ENCODE results near the gene CBFA2T2.
"Not testable (repeated sequence)": the region's sequence is repeated elsewhere in the genome, so short reads cannot be mapped to it uniquely, and the experiment has no call there.

Gene CBFA2T2

GRCh38 chr20:33477386-33478234 is 12.3 kb upstream of the CBFA2T2 start:
- POLR2A ChIA-PET = no interaction called here
- no peak for DNase-seq (ENCODE audit: extremely low spot score)
- CTCF ChIA-PET = no interaction called here
- TF ChIP-seq CTCF (IDR thresholded peaks at IDR 0.05; ENCODE audit: control extremely low read depth, extremely low read depth, low read depth, missing control alignments) = no peak

- no peak for DNase-seq (ENCODE audit: extremely low spot score)
- TF ChIP-seq CTCF (IDR thresholded peaks at IDR 0.05; ENCODE audit: control extremely low read depth, extremely low read depth, low read depth, missing control alignments) = no peak
- ChIA-PET POLR2A (no interaction called here), CTCF (interaction anchor here (1.5 kb wide), 1 partner anchor 11 kb away, joined by 5 read pairs; no protein-coding TSS in a partner anchor)
Measured at GRCh38 chr20:33480048-33480447, 9.8 kb upstream of the CBFA2T2 start.

GRCh38 chr20:33481431-33481941 is 8.4 kb upstream of the CBFA2T2 start:
- POLR2A ChIA-PET = no interaction called here
- CTCF ChIA-PET = interaction anchor here (1.1 kb wide), 1 partner anchor 9 kb away, joined by 3 read pairs; no protein-coding TSS in a partner anchor
- DNase-seq (ENCODE audit: extremely low spot score) = no peak
- no peak for TF ChIP-seq CTCF (IDR thresholded peaks at IDR 0.05; ENCODE audit: control extremely low read depth, extremely low read depth, low read depth, missing control alignments)

- ChIA-PET CTCF (no interaction called here), POLR2A (no interaction called here)
- DNase-seq (ENCODE audit: extremely low spot score) = no peak
- TF ChIP-seq CTCF (IDR thresholded peaks at IDR 0.05; ENCODE audit: control extremely low read depth, extremely low read depth, low read depth, missing control alignments) = no peak
Measured at GRCh38 chr20:33482581-33482980, 7.3 kb upstream of the CBFA2T2 start.

- CTCF ChIA-PET; DNase-seq (ENCODE audit: extremely low spot score); POLR2A ChIA-PET: not testable (repeated sequence)
Measured at GRCh38 chr20:33483186-33483585, 6.7 kb upstream of the CBFA2T2 start.

- ChIA-PET CTCF (interaction anchor here (0.8 to 1.2 kb wide), 2 partner anchors 8 to 19 kb away, joined by 3 read pairs; no protein-coding TSS in a partner anchor), POLR2A (no interaction called here)
- TF ChIP-seq CTCF (IDR thresholded peaks at IDR 0.05; ENCODE audit: control extremely low read depth, extremely low read depth, low read depth, missing control alignments) = no peak
- no peak for DNase-seq (ENCODE audit: extremely low spot score)
Measured at GRCh38 chr20:33488201-33488600, 1.7 kb upstream of the CBFA2T2 start.

- CTCF ChIA-PET = interaction anchor here (0.8 to 1.8 kb wide), 3 partner anchors 18 to 178 kb away, joined by 3 to 7 read pairs (median 3); partner anchors contain the start of gene ACTL10
- DNase-seq (ENCODE audit: extremely low spot score) = not testable (repeated sequence)
- POLR2A ChIA-PET = interaction anchor here (0.6 to 1.3 kb wide), 2 partner anchors 177 to 1996 kb away, joined by 3 to 4 read pairs; partner anchors contain the start of gene ACTL10
Measured at GRCh38 chr20:33488661-33489494, 1.0 kb upstream of the CBFA2T2 start.

Measured in GM10248 (cell line).